Stomach (tissue), 9 donors: ENCODE measurements around the gene UHRF2. TPM values are rescaled to one million over a fixed set of nuclear protein-coding genes. Genes with fewer than 3 reads are reported as not detected.

Source experiments
- DNase-seq, 2 donors: peaks; one replicate each; pipeline versions ENCODE4 v3.0.0 to v3.0.0-alpha.2; 2013 to 2019
- H3K27ac ChIP-seq, 5 donors: fragments of 200-600 bp in 4 of 5; sonication (generic) in 4 of 5; one replicate each; pipeline ENCODE4 v1.5.1; 2013 to 2019; ENCODE audit warnings: mild to moderate bottlenecking in 1 of 5, moderate library complexity in 1 of 5
- H3K27me3 ChIP-seq, 3 donors: fragments of 200-600 bp; sonication (generic); one replicate each; pipeline ENCODE4 v1.5.1; 2017 to 2019; ENCODE audit warnings: mixed run types in 1 of 3
- H3K36me3 ChIP-seq, 4 donors: fragments of 200-600 bp; sonication (generic); 1 replicate in 3 of 4; 2 replicates in 1 of 4; pipeline ENCODE4 v1.5.1; 2016 to 2019
- H3K4me1 ChIP-seq, 4 donors: fragments of 200-600 bp; sonication (generic); one replicate each; pipeline ENCODE4 v1.5.1; 2016 to 2019
- H3K4me3 ChIP-seq, 4 donors: fragments of 200-600 bp; sonication (generic) in 3 of 4; one replicate each; pipeline ENCODE4 v1.5.1; 2016 to 2019; ENCODE audit warnings: mild to moderate bottlenecking in 1 of 4
- H3K9me3 ChIP-seq, 4 donors: fragments of 200-600 bp; sonication (generic); one replicate each; pipeline ENCODE4 v1.5.1; 2016 to 2019
- EP300 ChIP-seq: sonication (generic); formaldehyde crosslinking; IDR thresholded peaks from one replicate; pipeline ENCODE4 v1.6.1; 2017; ENCODE audit warnings: antibody characterized with exemption
- POLR2A ChIP-seq, 4 donors: fragments of 450-650 bp; IDR thresholded peaks; one replicate each; pipeline ENCODE4 v1.6.1; 2016; ENCODE audit warnings: antibody characterized with exemption in 4 of 4, control low read depth in 2 of 4, mild to moderate bottlenecking in 1 of 4, moderate library complexity in 1 of 4
- POLR2AphosphoS5 ChIP-seq, 3 donors: sonication (generic); formaldehyde crosslinking; IDR thresholded peaks; one replicate each; pipeline ENCODE4 v1.6.1; 2016; ENCODE audit warnings: antibody characterized with exemption in 3 of 3
- WGBS, 5 donors: extraction: QIAGEN DNeasy Blood & Tissue Kit in 3 of 5; methylation state at CpG; one replicate each; pipeline versions ENCODE4 v1.1.5 to v1.1.7; 2013 to 2018; 5-methylcytosine and 5-hydroxymethylcytosine counted together
- intact Hi-C: fragments of 100-400 bp; cut with DNase I; formaldehyde crosslinking; loops from one replicate; pipeline ENCODE4 v1.15.1; 2023; ENCODE audit warnings: low total_unique reads
- polyA plus RNA-seq, 3 donors: library from polyadenylated mRNA; stranded (reverse); fragments of 200-250 nt; gene quantifications; one replicate each; pipeline ENCODE4 v1.2.3, GENCODE V29; 2013
- total RNA-seq, 5 donors: library from RNA; depleted of rRNA; stranded (reverse); fragments of >200 nt; gene quantifications; one replicate each; pipeline versions ENCODE4 v1.1.0 to v1.2.3, GENCODE V29; 2014 to 2016
- TF ChIP-seq, protein P1 (sequence below), 7 experiments: fragments of 450-650 bp in 4 of 7; fragments of 200-600 bp in 3 of 7; sonication (generic) in 3 of 7; IDR thresholded peaks; one replicate each; pipeline ENCODE4 v1.5.1; 2016 to 2019; ENCODE audit warnings: antibody characterized with exemption in 7 of 7, control low read depth in 2 of 7, mild to moderate bottlenecking in 1 of 7
- donor health status: healthy with polysubstance abuse.
- donor health status: Bipolar disorder and iron deficiency.
- donor health status: healthy.

Gene UHRF2
- total and polyA plus RNA-seq, 8 donors, result 9.4 to 114 (median 49.3) TPM

DNA sequence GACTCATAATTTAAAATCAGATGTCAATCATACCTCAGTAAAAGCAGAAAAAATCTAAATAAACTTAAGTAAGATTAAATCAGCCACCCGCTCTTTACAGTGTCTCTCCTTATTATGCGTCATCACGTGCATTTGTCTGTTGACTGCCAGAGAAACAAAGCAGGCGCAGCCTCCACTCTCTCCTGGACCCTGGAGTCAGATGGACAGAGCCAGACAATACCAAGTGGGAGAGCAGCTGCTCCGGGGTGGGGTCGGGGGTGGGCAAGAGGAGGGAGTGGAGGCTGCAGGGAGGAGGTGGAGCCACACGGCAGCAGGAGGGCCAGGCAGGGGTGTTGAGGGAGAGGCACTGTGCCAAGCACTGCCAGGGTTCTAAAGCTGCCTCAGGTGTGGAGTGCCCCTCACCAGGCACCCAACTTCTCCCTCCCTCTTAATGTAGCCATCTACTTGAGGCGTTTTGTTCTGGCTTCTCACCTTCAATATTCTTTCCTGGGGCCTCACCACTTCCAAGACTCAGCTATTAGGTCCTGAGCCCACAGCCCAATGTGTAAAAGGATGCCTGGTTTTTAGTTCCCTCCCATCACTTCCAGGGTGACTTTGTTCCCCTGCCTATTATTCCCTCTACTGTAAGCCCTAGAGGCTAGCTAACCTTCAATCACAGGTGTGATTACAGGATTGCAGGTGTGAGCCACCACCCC, 136.3 kb downstream of the UHRF2 start:
- no peaks in the 10 kb centered on the region for H3K9me3 ChIP-seq
- intact Hi-C loops, result no loop called here
- H3K27ac ChIP-seq, result no peak overlapping the region
- WGBS, 5 donors, result 58 to 67% (median 65%) methylated on average over 8 of the region's 8 CpGs
- no peak overlapping the region for H3K4me3 ChIP-seq
- no peaks in the 10 kb centered on the region for H3K36me3 ChIP-seq
- DNase-seq, result peak in 1 of 2 donors; percentile 25
- TF ChIP-seq POLR2AphosphoS5 (IDR thresholded peaks at IDR 0.05) (no peak), POLR2A (IDR thresholded peaks at IDR 0.05) (no peak), EP300 (no peak)
- TF ChIP-seq, protein P1, sequence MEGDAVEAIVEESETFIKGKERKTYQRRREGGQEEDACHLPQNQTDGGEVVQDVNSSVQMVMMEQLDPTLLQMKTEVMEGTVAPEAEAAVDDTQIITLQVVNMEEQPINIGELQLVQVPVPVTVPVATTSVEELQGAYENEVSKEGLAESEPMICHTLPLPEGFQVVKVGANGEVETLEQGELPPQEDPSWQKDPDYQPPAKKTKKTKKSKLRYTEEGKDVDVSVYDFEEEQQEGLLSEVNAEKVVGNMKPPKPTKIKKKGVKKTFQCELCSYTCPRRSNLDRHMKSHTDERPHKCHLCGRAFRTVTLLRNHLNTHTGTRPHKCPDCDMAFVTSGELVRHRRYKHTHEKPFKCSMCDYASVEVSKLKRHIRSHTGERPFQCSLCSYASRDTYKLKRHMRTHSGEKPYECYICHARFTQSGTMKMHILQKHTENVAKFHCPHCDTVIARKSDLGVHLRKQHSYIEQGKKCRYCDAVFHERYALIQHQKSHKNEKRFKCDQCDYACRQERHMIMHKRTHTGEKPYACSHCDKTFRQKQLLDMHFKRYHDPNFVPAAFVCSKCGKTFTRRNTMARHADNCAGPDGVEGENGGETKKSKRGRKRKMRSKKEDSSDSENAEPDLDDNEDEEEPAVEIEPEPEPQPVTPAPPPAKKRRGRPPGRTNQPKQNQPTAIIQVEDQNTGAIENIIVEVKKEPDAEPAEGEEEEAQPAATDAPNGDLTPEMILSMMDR (IDR thresholded peaks at IDR 0.05), result no peak
- H3K4me1 ChIP-seq, result peaks cover 0 to 13% (median 6%) of the 10 kb centered on the region in 4 donors
- no peaks in the 10 kb centered on the region for H3K27me3 ChIP-seq

DNA sequence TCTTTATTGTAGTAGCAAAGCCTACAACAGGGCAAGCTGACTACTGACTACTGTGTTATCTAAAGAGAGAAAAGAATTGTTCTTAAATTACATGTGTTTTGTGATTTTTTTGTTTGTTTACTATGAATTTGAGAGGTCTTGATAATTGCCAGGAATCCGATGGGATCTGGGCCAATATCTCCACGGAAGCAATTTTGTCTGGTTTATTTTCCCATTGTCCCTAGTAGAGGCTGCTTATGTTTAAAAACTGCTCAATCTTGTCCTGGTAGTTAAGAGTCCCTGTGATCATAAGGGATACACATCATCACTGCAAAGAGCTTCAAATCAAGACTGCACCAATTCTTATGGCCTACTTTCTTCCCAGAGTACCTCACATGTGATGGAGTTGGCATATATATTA, 138.1 kb downstream of the UHRF2 start:
- H3K27ac ChIP-seq, result no peak overlapping the region
- peaks cover 0 to 13% (median 6%) of the 10 kb centered on the region in 4 donors for H3K4me1 ChIP-seq
- DNase-seq, result no peak
- intact Hi-C loops, result no loop called here
- no peaks in the 10 kb centered on the region for H3K9me3 ChIP-seq
- 57 to 73% (median 62%) methylated on average over 2 of the region's 2 CpGs for WGBS, 5 donors
- H3K4me3 ChIP-seq, result no peak overlapping the region
- TF ChIP-seq EP300 (no peak), POLR2A (IDR thresholded peaks at IDR 0.05) (no peak), POLR2AphosphoS5 (IDR thresholded peaks at IDR 0.05) (no peak)
- TF ChIP-seq, protein P1 (IDR thresholded peaks at IDR 0.05), result no peak
- H3K36me3 ChIP-seq, result no peaks in the 10 kb centered on the region
- H3K27me3 ChIP-seq, result no peaks in the 10 kb centered on the region

DNA sequence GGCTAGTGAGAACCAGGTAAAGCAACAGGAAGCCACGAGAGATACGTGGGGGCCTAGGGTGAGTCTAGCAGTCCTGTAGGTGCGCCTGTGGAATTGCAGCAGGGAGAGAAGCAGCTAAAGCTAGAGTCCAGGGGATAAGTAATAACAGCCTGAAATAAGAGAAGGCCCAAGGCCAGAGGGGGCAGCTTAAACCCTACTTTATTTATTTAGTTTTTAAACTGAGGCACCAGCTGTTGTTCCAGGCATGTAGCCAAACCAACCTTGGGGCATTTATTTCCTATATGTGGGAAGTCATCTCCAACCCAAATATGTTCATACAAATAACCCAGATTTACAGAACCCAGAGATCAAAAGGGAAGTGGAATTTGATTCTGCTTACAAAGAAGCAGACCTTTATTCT, 139.0 kb downstream of the UHRF2 start:
- intact Hi-C loops, result no loop called here
- no peak for DNase-seq
- no peak overlapping the region for H3K27ac ChIP-seq
- H3K27me3 ChIP-seq, result no peaks in the 10 kb centered on the region
- no peaks in the 10 kb centered on the region for H3K36me3 ChIP-seq
- peaks cover 0 to 13% (median 6%) of the 10 kb centered on the region in 4 donors for H3K4me1 ChIP-seq
- H3K9me3 ChIP-seq, result no peaks in the 10 kb centered on the region
- H3K4me3 ChIP-seq, result no peak overlapping the region
- 74 to 85% (median 78%) methylated on average over 3 of the region's 3 CpGs for whole genome bisulfite sequencing, 5 donors
- no peak for TF ChIP-seq POLR2AphosphoS5 (IDR thresholded peaks at IDR 0.05)
- TF ChIP-seq, protein P1 (IDR thresholded peaks at IDR 0.05), result no peak
- TF ChIP-seq EP300, result no peak
- TF ChIP-seq POLR2A (IDR thresholded peaks at IDR 0.05), result no peak

DNA sequence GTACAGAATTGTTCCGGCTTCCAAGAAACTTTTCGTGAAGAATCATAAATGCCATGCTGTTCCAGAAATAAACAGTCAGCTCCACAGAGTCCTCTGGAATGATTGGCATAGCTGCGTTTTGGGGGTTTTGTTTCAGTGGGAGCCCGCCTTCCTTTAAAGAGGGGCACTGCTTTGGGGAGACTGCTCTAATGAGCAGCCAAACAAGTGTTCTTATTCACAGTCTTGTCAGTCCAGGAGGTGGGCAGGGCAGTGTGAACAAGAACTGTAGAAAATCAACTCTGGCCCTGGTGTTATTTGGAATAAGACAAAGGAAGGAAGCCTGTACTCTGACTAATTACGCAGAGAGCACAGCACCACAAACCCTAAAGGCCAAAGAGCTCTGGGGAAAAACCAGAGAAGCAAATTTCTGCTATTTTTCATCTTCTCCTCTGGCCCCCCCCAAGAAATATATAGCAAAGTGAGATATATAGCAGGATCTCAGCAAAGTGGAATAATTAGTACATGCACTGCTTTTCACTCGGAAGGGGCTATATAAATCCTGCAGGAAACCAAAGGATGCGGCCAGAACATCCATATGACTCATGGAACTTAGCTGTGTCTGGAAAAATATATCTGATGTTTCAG, 139.6 kb downstream of the UHRF2 start:
- no peaks in the 10 kb centered on the region for H3K9me3 ChIP-seq
- no peak overlapping the region for H3K27ac ChIP-seq
- 66 to 79% (median 77%) methylated on average over 7 of the region's 7 CpGs for WGBS, 5 donors
- H3K27me3 ChIP-seq, result no peaks in the 10 kb centered on the region
- peaks cover 0 to 13% (median 6%) of the 10 kb centered on the region in 4 donors for H3K4me1 ChIP-seq
- DNase-seq, result no peak
- intact Hi-C loops, result no loop called here
- H3K36me3 ChIP-seq, result no peaks in the 10 kb centered on the region
- H3K4me3 ChIP-seq, result no peak overlapping the region
- TF ChIP-seq POLR2AphosphoS5 (IDR thresholded peaks at IDR 0.05), result no peak

DNA sequence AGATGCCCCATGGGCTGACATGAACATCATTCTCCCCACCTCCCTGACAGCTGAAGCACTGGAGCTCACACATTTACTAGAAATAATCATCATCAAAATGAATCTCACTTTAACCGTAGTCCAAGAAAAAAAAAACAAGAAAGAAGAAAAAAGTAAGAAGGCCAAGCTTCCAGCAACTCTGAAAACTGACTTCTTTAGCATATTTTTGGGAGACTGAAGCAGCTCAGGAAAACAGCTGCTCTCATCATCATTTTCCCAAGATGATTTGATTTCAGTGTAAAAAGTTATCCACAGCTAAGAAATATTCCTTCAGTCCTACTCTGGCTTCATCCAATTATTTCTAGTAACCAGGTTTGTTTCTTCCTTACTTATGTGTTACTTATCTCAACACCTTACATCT, 140.9 kb downstream of the UHRF2 start:
- Histone ChIP-seq H3K36me3 (no peaks in the 10 kb centered on the region), H3K4me3 (no peak overlapping the region), H3K27me3 (no peaks in the 10 kb centered on the region), H3K9me3 (no peaks in the 10 kb centered on the region), H3K27ac (no peak overlapping the region), H3K4me1 (peaks cover 0 to 13% (median 6%) of the 10 kb centered on the region in 4 donors)
- intact Hi-C loops, result no loop called here
- no peak for TF ChIP-seq POLR2A (IDR thresholded peaks at IDR 0.05)
- no peak for TF ChIP-seq EP300
- TF ChIP-seq, protein P1 (IDR thresholded peaks at IDR 0.05), result no peak
- TF ChIP-seq POLR2AphosphoS5 (IDR thresholded peaks at IDR 0.05), result no peak
- WGBS, 5 donors, result 89 to 100% (median 95%) methylated on average over 1 of the region's 1 CpG
- DNase-seq, result no peak
